GM10266 (cell line): ENCODE data around the gene UBE2Q2.

Experiments
- DNase-seq: peaks from one replicate; pipeline ENCODE4 v3.0.0; 2012; ENCODE audit errors: extremely low spot score
- CTCF ChIP-seq: IDR thresholded peaks from 2 replicates; pipeline ENCODE4 v1.5.1; 2012; ENCODE audit warnings: mild to moderate bottlenecking, low read depth; ENCODE audit not compliant: control insufficient read depth, insufficient read depth; ENCODE audit errors: missing control alignments

UBE2Q2 gene

GRCh38 chr15:75809986-75810750, 33.1 kb upstream of the UBE2Q2 start:
- DNase-seq: peak; percentile 26
- peak; percentile 60 for TF ChIP-seq CTCF

- TF ChIP-seq CTCF: no peak
- DNase-seq: no peak
These were observed 32.3 kb upstream of the UBE2Q2 start for GRCh38 chr15:75810874-75811498.

GRCh38 chr15:75811626-75812025, 31.6 kb upstream of the UBE2Q2 start:
- DNase-seq: no peak
- no peak for TF ChIP-seq CTCF

- no peak for TF ChIP-seq CTCF
- no peak for DNase-seq
These were observed 28.5 kb upstream of the UBE2Q2 start for GRCh38 chr15:75814794-75815193.

- no peak for TF ChIP-seq CTCF
- DNase-seq: no peak
These were observed 27.2 kb upstream of the UBE2Q2 start for GRCh38 chr15:75815811-75816719.

- TF ChIP-seq CTCF: no peak
- DNase-seq: no peak
These were observed 25.9 kb upstream of the UBE2Q2 start for GRCh38 chr15:75817138-75817935.
